ENCODE measurements around the gene HEXIM2.
A peak's percentile ranks its signal among the peaks of the same experiment; 100 is the strongest.

HEXIM2 gene

GRCh38 chr17:45155483-45155882 is 6.2 kb upstream of the HEXIM2 start:
- TF ChIP-seq, protein P1, sequence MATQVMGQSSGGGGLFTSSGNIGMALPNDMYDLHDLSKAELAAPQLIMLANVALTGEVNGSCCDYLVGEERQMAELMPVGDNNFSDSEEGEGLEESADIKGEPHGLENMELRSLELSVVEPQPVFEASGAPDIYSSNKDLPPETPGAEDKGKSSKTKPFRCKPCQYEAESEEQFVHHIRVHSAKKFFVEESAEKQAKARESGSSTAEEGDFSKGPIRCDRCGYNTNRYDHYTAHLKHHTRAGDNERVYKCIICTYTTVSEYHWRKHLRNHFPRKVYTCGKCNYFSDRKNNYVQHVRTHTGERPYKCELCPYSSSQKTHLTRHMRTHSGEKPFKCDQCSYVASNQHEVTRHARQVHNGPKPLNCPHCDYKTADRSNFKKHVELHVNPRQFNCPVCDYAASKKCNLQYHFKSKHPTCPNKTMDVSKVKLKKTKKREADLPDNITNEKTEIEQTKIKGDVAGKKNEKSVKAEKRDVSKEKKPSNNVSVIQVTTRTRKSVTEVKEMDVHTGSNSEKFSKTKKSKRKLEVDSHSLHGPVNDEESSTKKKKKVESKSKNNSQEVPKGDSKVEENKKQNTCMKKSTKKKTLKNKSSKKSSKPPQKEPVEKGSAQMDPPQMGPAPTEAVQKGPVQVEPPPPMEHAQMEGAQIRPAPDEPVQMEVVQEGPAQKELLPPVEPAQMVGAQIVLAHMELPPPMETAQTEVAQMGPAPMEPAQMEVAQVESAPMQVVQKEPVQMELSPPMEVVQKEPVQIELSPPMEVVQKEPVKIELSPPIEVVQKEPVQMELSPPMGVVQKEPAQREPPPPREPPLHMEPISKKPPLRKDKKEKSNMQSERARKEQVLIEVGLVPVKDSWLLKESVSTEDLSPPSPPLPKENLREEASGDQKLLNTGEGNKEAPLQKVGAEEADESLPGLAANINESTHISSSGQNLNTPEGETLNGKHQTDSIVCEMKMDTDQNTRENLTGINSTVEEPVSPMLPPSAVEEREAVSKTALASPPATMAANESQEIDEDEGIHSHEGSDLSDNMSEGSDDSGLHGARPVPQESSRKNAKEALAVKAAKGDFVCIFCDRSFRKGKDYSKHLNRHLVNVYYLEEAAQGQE (IDR thresholded peaks at IDR 0.05; ENCODE audit: insufficient read depth in 1 of 2, low read depth in 2 of 2, low read length in 2 of 2), result no peak
- TF ChIP-seq POLR2AphosphoS5 (IDR thresholded peaks at IDR 0.05; ENCODE audit: low read depth, low read length) (no peak), FOXP2 (optimal IDR thresholded peaks at IDR 0.05; ENCODE audit: borderline replicate concordance, extremely low read depth, extremely low read length, insufficient read depth) (no peak), SIN3A (IDR thresholded peaks at IDR 0.05; ENCODE audit: borderline replicate concordance, insufficient read depth, low read length) (no peak), TAF1 (IDR thresholded peaks at IDR 0.05; ENCODE audit: borderline replicate concordance, insufficient read depth, low read length) (no peak)

GRCh38 chr17:45156242-45156641 is 5.4 kb upstream of the HEXIM2 start:
- TF ChIP-seq SIN3A (IDR thresholded peaks at IDR 0.05; ENCODE audit: borderline replicate concordance, insufficient read depth, low read length) (no peak), TAF1 (IDR thresholded peaks at IDR 0.05; ENCODE audit: borderline replicate concordance, insufficient read depth, low read length) (no peak), FOXP2 (optimal IDR thresholded peaks at IDR 0.05; ENCODE audit: borderline replicate concordance, extremely low read depth, extremely low read length, insufficient read depth) (no peak), POLR2AphosphoS5 (IDR thresholded peaks at IDR 0.05; ENCODE audit: low read depth, low read length) (no peak)

- TF ChIP-seq, protein P1 (IDR thresholded peaks at IDR 0.05; ENCODE audit: insufficient read depth in 1 of 2, low read depth in 2 of 2, low read length in 2 of 2), result 0 out of 4 replicates have a peak, but pooled peaks of 1 of the 2 experiments have one; percentile 26
- peak; percentile 60; the same call in 1 of the 2 replicates for TF ChIP-seq TAF1 (IDR thresholded peaks at IDR 0.05; ENCODE audit: borderline replicate concordance, insufficient read depth, low read length)
- peak; percentile 41 for TF ChIP-seq FOXP2 (optimal IDR thresholded peaks at IDR 0.05; ENCODE audit: borderline replicate concordance, extremely low read depth, extremely low read length, insufficient read depth)
- TF ChIP-seq POLR2AphosphoS5 (IDR thresholded peaks at IDR 0.05; ENCODE audit: low read depth, low read length), result peak; percentile 77
- no peak for TF ChIP-seq SIN3A (IDR thresholded peaks at IDR 0.05; ENCODE audit: borderline replicate concordance, insufficient read depth, low read length)
Observed at GRCh38 chr17:45160447-45161287, 1.0 kb upstream of the HEXIM2 start.

DNA sequence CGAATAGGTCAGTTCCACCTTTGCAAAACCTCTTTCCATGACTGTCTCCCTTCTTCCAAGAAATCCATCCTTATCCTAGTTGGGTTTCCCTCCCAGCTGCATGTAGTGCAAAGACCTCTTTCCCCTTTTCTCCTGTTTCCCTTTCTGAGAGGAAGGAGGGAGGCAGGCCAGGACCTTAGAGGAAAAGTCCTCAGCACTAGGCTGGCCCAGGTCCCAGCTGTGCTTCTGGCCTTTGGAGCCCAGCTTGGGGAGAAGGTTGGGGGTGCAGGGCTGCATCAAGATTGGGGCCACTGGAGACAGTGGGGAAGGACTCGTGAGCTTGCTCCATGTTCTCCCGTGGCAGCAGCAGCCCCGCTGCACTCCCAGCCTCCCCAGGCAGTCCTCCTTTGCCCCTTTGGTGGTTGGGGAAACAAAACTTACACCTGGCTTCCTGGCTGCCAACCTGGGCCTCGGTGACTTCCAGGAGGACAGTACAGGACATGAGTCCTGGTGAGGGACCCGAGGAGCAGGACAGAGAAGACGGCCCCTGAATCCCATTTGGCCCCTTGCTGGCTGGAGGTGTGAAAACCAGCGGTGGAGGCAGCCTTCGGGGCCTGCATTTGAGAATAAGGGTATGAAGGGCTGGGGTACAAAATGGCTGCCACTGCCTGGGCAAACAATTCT is 481 bp downstream of the HEXIM2 start:
- TF ChIP-seq, protein P1 (IDR thresholded peaks at IDR 0.05; ENCODE audit: insufficient read depth in 1 of 2, low read depth in 2 of 2, low read length in 2 of 2), result no peak
- no peak for TF ChIP-seq SIN3A (IDR thresholded peaks at IDR 0.05; ENCODE audit: borderline replicate concordance, insufficient read depth, low read length)
- no peak for TF ChIP-seq FOXP2 (optimal IDR thresholded peaks at IDR 0.05; ENCODE audit: borderline replicate concordance, extremely low read depth, extremely low read length, insufficient read depth)
- no peak for TF ChIP-seq TAF1 (IDR thresholded peaks at IDR 0.05; ENCODE audit: borderline replicate concordance, insufficient read depth, low read length)
- no peak for TF ChIP-seq POLR2AphosphoS5 (IDR thresholded peaks at IDR 0.05; ENCODE audit: low read depth, low read length)

GRCh38 chr17:45164734-45165269 is 3.1 kb downstream of the HEXIM2 start:
- no peak for TF ChIP-seq TAF1 (IDR thresholded peaks at IDR 0.05; ENCODE audit: borderline replicate concordance, insufficient read depth, low read length)
- no peak for TF ChIP-seq POLR2AphosphoS5 (IDR thresholded peaks at IDR 0.05; ENCODE audit: low read depth, low read length)
- TF ChIP-seq SIN3A (IDR thresholded peaks at IDR 0.05; ENCODE audit: borderline replicate concordance, insufficient read depth, low read length), result no peak
- TF ChIP-seq, protein P1 (IDR thresholded peaks at IDR 0.05; ENCODE audit: insufficient read depth in 1 of 2, low read depth in 2 of 2, low read length in 2 of 2), result no peak
- TF ChIP-seq FOXP2 (optimal IDR thresholded peaks at IDR 0.05; ENCODE audit: borderline replicate concordance, extremely low read depth, extremely low read length, insufficient read depth), result no peak
